Fibroblast of skin of scalp (primary cell): ENCODE data around the gene XAGE1B. TPM values are rescaled to one million over a fixed set of nuclear protein-coding genes. Genes with fewer than 3 reads are reported as not detected.
"Not testable (repeated sequence)": the region's sequence is repeated elsewhere in the genome, so short reads cannot be mapped to it uniquely, and the experiment has no call there.

Source experiments
- DNase-seq: peaks from one replicate; pipeline ENCODE4 v3.0.0-alpha.2; 2013
- polyA plus RNA-seq, 2 experiments: library from polyadenylated mRNA; unstranded; fragments of 120-200 nt; gene quantifications; one replicate each; pipeline ENCODE4 v1.2.1, GENCODE V29; 2013; ENCODE audit not compliant: insufficient read length in 2 of 2

The XAGE1B gene
- polyA plus RNA-seq (2013, experiment 1 of 2; ENCODE audit: insufficient read length), result not detected
- polyA plus RNA-seq (2013, experiment 2 of 2; ENCODE audit: insufficient read length), result not detected

GRCh38 chrX:52516987-52517325 lies at the start of gene XAGE1B:
Gene XAGE1B (minus strand): TSS chrX:52517063. CDS start chrX:52515527, 1,536 bp downstream.
- DNase-seq, result not testable (repeated sequence)

DNA sequence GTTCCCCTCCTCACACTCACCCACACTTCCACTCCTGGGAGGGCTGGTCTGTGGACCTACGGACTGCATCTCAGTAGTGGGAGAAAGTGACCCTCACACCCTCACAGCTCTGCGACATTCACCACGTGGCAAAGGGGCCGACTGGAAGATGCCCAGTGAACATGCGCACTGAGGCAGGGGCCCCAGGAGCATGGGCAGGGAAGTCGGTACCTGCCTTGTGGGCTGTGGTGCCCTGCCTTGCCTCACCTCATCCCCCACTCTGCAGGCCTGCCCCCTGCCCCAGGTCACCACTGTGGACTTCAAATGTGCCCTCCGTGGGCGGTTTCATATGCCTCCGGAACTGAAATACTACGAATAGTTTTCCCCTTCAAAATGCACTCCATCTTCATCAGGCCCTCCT lies 46.2 kb upstream of the XAGE1B start:
- DNase-seq, result no peak

DNA sequence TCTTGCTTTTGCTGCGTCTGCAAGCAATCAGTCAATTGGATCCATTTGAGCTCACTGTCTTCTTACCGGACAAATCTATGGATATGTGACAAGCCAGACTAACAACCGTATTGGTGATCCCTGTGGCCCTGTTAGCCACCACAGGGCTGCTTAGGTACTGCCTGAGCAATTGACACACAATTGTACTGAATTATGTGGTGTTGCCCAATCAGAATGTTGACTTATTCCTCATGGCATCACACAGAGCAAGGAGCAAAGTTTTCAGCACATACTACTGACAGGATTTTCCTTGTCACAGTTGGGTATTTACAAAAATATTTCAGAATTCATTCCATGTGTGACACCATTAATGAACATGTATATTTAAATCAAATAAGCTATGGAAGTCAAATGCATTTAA lies 41.3 kb upstream of the XAGE1B start:
- no peak for DNase-seq

GRCh38 chrX:52556741-52557140 lies 39.9 kb upstream of the XAGE1B start:
- no peak for DNase-seq

GRCh38 chrX:52553995-52554642 lies 37.3 kb upstream of the XAGE1B start:
- DNase-seq, result no peak

DNA sequence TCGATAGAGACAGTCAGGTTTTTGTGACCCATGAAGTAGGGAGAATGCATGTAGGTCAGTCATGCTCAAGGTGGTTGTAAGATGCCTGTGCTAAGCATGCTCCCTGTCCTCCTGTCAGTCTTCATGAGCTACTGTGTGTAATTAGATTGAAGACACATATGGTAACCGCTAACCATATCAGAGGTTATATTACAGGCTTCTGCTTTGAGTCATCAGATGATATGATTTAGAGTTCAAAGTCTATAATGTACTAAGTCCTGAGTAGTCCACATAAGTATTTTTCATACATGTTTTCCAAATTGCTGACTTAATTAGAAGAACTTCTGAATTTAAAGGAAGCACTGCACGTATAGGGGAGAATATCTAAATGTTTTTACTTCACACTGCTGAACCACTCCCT lies 31.9 kb upstream of the XAGE1B start:
- not testable (repeated sequence) for DNase-seq

DNA sequence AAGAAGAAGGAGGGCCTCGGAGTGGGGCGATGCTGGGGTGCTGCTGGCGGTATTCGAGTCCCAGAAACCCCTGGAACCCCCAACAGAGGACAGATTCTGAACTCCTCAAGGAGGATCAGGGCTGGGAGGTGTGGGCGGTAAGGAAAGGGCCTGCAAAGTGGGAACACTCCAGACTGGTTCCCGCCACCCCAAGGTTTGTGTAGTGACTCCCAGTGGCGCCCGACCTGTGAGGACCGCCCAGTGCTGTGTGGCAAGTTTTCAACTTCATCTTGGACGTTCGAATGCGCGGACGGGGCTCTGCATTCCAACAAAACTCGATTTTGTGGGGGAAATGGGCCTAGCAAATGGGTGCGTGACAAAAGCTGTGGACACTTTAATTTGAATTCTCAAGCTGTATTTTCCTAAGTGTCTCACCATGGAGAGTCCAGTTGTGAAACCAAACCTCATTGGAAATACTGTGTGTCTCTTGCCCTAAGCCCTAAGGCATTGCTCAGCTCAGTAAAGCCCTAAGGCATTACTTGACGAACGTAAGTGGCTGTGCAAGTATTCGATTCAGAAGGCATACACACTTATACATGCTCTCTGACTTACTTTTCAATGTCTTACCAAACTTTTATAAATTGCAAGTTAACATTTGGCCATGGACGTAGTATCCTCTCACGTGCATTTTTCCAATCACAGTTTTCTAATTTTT lies 27.4 kb upstream of the XAGE1B start:
- no peak for DNase-seq

DNA sequence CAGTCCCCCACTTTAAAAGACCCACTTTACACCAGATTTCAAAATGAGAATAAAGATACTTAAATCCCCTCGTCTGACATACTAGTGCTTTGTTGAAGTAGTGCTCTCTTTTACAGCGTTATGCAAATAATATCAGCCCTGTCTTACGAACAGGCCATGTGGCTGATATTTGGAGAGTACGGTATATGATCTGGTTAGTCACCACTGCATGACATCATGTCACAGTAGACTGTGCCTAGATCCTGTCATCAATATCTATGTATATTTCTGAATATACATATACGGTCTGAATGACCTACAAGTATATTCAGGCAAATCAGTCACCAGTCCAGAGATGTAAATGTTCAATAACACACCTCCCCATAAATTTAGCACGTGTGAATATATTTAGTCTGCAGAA lies 25.4 kb upstream of the XAGE1B start:
- DNase-seq, result no peak

- not testable (repeated sequence) for DNase-seq
Observed at GRCh38 chrX:52541051-52541450, 24.2 kb upstream of the XAGE1B start.

DNA sequence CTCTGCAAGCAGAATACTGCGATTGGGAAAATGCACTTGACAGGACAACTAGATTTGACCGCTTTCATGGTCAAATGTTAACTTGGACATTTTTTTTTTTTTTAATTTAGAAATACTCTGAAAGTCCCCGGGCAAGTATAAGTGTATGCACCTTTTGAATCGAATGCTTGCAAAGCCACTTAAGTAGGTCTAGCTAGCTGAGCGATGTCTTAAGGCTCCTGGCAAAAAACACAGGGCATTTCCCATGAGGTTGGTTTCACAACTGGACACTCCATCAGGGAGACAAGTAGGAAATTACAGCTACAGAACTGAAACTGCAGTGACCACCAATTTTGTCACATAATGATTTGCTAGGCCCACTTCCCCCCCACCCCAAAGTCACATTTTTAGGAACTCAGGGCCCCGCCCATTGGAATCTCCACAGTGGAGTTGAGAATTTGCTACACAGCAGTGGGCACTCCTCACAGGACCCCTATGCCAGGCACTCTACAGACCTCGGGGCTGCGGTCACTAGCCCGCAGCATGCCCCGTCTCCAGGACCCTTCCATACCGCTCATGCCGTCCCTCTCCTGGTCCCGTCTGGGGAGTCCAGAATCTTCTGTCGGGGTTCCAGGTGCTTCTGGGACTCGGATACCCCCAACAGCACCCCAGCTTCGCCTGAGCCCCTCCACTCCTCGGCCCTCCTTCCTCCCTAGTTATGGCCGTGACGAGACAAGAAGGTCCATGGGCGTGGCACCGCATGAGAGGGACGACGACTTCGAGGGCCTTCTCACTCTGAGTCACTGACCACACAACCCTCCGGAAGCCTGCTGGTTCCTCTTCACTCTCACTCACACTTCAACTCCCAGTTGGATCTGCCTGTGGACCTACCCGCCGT lies 515 bp downstream of the XAGE1B start:
- not testable (repeated sequence) for DNase-seq

DNA sequence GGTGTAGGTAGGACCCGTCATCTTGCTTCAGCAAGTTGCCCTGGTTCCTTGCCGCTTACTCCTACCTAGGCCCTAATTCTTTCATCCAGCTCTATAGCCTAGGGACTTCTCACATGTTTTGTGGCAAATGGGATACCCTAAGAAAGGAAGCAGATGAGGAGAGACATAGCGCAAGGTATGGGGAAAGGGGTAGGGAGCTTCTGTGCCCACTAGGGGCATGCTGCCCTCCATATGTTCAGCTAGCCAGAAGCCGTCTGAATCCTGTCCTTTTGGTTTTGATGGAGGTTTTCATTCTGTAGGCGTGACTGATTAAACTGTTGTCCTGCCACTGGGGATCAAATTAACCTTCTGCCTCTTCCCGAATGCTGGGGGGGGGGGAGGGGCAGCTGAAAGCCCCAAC lies 5.7 kb downstream of the XAGE1B start:
- DNase-seq, result not testable (repeated sequence)

GRCh38 chrX:52509916-52510315 lies 6.9 kb downstream of the XAGE1B start:
- DNase-seq, result no peak

DNA sequence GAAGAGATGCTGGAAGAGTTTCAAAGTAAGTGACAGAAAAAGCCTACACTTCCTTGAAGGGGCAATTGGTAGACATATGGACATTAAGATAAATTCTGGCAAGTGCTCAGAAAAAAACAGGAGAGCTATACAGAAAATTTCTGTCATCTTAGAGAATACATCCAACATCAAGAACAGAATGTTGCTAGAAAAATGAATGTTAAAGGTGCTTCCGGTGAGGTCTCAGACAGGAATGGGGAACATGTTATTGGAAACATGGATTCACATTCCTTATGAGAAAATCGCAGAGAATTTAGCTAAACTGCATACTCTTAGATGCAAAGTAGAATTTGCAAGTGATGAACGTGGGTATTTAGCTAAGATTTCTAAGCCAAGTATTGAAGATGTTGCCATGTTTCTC lies 9.5 kb downstream of the XAGE1B start:
- no peak for DNase-seq

- no peak for DNase-seq
Observed at GRCh38 chrX:52504551-52504950, 12.3 kb downstream of the XAGE1B start.

- DNase-seq, result not testable (repeated sequence)
Observed at GRCh38 chrX:52501362-52501761, 15.5 kb downstream of the XAGE1B start.

DNA sequence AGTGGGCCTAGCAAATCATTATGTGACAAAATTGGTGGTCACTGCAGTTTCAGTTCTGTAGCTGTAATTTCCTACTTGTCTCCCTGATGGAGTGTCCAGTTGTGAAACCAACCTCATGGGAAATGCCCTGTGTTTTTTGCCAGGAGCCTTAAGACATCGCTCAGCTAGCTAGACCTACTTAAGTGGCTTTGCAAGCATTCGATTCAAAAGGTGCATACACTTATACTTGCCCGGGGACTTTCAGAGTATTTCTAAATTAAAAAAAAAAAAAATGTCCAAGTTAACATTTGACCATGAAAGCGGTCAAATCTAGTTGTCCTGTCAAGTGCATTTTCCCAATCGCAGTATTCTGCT lies 20.5 kb downstream of the XAGE1B start:
- DNase-seq, result not testable (repeated sequence)

GRCh38 chrX:52495545-52496418 lies 21.1 kb downstream of the XAGE1B start, which contains the start of gene XAGE1A:
Gene XAGE1A (plus strand): TSS chrX:52495808. CDS start chrX:52497362, 1,554 bp downstream.
- not testable (repeated sequence) for DNase-seq

- DNase-seq, result not testable (repeated sequence)
Observed at GRCh38 chrX:52471301-52471700, 45.6 kb downstream of the XAGE1B start.
